Neutrophil (primary cell): ENCODE measurements around the gene KRTAP5-10.

ENCODE experiments used
- H3K27ac ChIP-seq: fragments of 200-600 bp; sonication (generic); 2 replicates; pipeline ENCODE4 v1.5.1; 2016; ENCODE audit warnings: mild to moderate bottlenecking, moderate library complexity
- H3K27me3 ChIP-seq: fragments of 200-600 bp; sonication (generic); 2 replicates; pipeline ENCODE4 v1.6.0; 2016; ENCODE audit warnings: mild to moderate bottlenecking
- H3K36me3 ChIP-seq: fragments of 200-600 bp; sonication (generic); 2 replicates; pipeline ENCODE4 v1.5.1; 2017
- H3K4me1 ChIP-seq, 2 experiments: fragments of 200-600 bp in 1 of 2; sonication (generic) in 1 of 2; 1 replicate in 1 of 2; 2 replicates in 1 of 2; pipeline versions ENCODE4 v1.5.1 to v1.6.1; 2013 to 2016; ENCODE audit warnings: low read depth in 1 of 2, low read length in 1 of 2, mild to moderate bottlenecking in 1 of 2, moderate library complexity in 1 of 2; ENCODE audit not compliant: control insufficient read depth in 1 of 2, insufficient read depth in 1 of 2
- H3K4me3 ChIP-seq, 2 experiments: fragments of 200-600 bp in 1 of 2; sonication (generic) in 1 of 2; 1 replicate in 1 of 2; 2 replicates in 1 of 2; pipeline ENCODE4 v1.5.1; 2013 to 2016; ENCODE audit warnings: low read depth in 1 of 2, low read length in 1 of 2, mild to moderate bottlenecking in 1 of 2, moderate library complexity in 1 of 2
- H3K9me3 ChIP-seq: fragments of 200-600 bp; sonication (generic); 2 replicates; pipeline ENCODE4 v1.5.1; 2016
- TF ChIP-seq, protein P1 (sequence below): fragments of 200-600 bp; sonication (generic); IDR thresholded peaks from 2 replicates; pipeline ENCODE4 v1.5.1; 2016; ENCODE audit warnings: antibody characterized with exemption

KRTAP5-10 gene

DNA sequence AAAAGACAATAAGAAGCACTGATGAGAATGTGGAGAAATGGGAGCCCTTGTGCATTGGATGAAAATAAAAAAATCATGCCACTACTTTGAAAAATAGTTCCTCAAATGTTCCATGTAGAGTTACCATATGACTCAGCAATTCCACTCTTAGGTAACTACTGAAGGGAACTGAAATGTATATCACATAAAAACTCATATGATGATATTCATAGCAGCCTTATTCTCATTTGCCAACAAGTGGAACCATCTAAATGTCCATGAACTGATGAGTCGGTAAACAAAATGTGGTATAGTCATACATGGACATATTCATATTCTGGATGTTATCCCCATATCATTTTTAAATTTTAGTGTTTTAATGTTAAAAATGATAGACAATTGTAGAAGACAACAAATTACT is 13.7 kb upstream of the KRTAP5-10 start:
- no peaks in the 10 kb centered on the region for H3K9me3 ChIP-seq
- no peak overlapping the region for H3K27ac ChIP-seq
- H3K4me1 ChIP-seq: no peaks in the 10 kb centered on the region
- no peaks in the 10 kb centered on the region for H3K27me3 ChIP-seq
- H3K36me3 ChIP-seq: no peaks in the 10 kb centered on the region
- TF ChIP-seq, protein P1, sequence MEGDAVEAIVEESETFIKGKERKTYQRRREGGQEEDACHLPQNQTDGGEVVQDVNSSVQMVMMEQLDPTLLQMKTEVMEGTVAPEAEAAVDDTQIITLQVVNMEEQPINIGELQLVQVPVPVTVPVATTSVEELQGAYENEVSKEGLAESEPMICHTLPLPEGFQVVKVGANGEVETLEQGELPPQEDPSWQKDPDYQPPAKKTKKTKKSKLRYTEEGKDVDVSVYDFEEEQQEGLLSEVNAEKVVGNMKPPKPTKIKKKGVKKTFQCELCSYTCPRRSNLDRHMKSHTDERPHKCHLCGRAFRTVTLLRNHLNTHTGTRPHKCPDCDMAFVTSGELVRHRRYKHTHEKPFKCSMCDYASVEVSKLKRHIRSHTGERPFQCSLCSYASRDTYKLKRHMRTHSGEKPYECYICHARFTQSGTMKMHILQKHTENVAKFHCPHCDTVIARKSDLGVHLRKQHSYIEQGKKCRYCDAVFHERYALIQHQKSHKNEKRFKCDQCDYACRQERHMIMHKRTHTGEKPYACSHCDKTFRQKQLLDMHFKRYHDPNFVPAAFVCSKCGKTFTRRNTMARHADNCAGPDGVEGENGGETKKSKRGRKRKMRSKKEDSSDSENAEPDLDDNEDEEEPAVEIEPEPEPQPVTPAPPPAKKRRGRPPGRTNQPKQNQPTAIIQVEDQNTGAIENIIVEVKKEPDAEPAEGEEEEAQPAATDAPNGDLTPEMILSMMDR: no peak
- H3K4me3 ChIP-seq: no peak overlapping the region

DNA sequence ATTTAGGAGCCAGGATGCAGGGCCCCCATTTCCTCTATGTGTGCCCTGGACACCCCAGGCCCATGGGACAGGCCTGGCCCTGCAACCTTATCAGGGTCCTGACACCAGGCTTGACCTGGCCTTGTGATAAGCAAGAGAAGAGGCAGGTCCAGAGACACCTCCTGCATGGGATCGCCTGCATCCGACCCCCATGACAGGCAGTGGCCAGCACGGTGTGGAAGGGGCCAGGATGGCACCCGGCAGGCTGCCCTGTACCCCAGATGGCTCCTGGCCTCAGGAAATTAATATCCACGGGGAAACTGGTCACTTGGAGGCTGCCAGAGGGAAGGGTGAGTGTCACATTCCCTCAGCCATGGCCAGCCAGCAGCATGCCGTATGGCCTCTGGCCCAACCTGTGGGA is 10.4 kb upstream of the KRTAP5-10 start:
- Histone ChIP-seq H3K4me3 (no peak overlapping the region), H3K27ac (no peak overlapping the region), H3K9me3 (no peaks in the 10 kb centered on the region), H3K36me3 (no peaks in the 10 kb centered on the region), H3K4me1 (no peaks in the 10 kb centered on the region), H3K27me3 (no peaks in the 10 kb centered on the region)
- TF ChIP-seq, protein P1: no peak

DNA sequence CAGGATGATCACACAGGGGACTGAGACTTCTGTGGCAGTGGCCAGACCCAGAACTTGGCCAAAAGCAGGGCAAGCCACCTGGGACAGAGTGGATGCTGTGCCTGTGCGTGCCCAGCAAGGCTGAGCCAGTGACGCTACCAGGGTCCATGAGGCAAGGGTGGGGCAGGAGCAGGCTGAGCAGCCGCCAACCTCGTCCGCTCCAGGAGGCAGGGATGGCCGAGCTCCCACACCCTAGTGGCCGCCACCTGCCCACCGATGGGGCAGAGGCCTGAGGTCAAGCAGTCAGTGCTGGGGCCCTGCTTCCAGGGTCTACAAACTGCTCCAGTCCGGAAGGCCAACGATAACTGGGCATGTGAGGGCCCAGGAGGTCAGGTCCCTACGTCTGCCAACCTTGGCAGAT is 9.9 kb upstream of the KRTAP5-10 start:
- Histone ChIP-seq H3K36me3 (no peaks in the 10 kb centered on the region), H3K27me3 (no peaks in the 10 kb centered on the region), H3K27ac (no peak overlapping the region), H3K4me3 (no peak overlapping the region), H3K4me1 (no peaks in the 10 kb centered on the region), H3K9me3 (no peaks in the 10 kb centered on the region)
- TF ChIP-seq, protein P1: no peak

DNA sequence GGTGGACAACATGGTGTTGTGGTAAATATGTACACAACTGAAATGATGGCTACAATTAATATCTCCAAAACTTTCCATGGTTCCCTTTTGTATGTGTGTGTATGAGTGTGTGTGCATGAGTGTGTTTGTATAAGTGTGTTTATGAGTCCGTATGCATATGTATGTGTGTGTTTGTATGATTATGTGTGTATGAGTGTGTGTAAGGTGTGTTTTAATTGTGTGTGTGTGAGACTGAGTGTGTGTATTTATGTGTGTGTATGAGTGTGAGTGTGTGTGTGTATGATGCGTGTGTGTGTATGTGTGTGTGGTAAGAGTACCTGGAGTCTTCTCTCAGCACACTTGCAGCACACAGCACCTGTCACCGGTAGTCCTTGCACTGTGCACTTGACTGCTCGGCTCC is 9.3 kb upstream of the KRTAP5-10 start:
- TF ChIP-seq, protein P1: no peak
- no peaks in the 10 kb centered on the region for H3K4me1 ChIP-seq
- no peaks in the 10 kb centered on the region for H3K36me3 ChIP-seq
- no peak overlapping the region for H3K4me3 ChIP-seq
- no peak overlapping the region for H3K27ac ChIP-seq
- H3K27me3 ChIP-seq: no peaks in the 10 kb centered on the region
- no peaks in the 10 kb centered on the region for H3K9me3 ChIP-seq

DNA sequence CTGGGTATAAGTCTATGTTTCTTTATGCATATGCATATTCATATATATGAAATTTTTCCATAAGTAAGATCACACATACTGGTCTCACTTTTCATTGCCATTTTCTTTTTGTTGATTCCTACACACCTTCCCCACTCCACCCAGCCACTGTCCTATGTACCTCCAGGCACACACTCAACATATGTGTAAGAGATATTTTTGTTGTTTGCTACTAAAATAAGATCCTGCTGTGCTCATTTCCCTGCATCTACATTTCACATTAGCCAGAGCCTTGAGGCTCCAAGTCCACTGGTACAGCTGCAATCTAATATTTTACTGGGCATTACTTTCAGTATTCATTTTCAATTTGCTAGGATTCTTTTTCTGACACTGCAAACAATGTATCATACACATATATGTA is 8.1 kb upstream of the KRTAP5-10 start:
- no peaks in the 10 kb centered on the region for H3K9me3 ChIP-seq
- no peaks in the 10 kb centered on the region for H3K27me3 ChIP-seq
- H3K27ac ChIP-seq: no peak overlapping the region
- TF ChIP-seq, protein P1: no peak
- H3K36me3 ChIP-seq: no peaks in the 10 kb centered on the region
- no peaks in the 10 kb centered on the region for H3K4me1 ChIP-seq
- H3K4me3 ChIP-seq: no peak overlapping the region

DNA sequence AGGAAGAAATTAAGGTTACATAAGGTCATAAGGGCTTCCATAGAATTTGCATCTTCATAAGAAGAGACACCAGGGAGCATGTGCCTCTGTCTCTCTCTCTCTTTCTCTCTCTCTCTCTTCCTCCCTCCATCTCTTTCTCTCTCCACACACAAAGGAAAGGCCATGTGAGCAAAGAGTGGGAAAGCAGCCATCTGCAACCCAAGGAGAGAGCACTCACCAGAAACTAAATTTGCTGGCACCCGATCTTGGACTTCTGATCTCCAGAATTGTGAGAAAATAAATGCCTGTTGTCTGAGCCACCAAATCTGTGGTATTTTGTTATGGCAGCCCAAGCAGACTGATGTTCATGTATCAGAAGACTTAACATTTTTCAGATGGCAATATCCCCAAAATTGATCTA is 6.4 kb upstream of the KRTAP5-10 start:
- Histone ChIP-seq H3K36me3 (no peaks in the 10 kb centered on the region), H3K9me3 (no peaks in the 10 kb centered on the region), H3K27ac (no peak overlapping the region), H3K27me3 (peaks cover 16% of the 10 kb centered on the region), H3K4me1 (no peaks in the 10 kb centered on the region), H3K4me3 (no peak overlapping the region)
- TF ChIP-seq, protein P1: no peak
